ENCODE measurements around the gene OR8S1.

DNA sequence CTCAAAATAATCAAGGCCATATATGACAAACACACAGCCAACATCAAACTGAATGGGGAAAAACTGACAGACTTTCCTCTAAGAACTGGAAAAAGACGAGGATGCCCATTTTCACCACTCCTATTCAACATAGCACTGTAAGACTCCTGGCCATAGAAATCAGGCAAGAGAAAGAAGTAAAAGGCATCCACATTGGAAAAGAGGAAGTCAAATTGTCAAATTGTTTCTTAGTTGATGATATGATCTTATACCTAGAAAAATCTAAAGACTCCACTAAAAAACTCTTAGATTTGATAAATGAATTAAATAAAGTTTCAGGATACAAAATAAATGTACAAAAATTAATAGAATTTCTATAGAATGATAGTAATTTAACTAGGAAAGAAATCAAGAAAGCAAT is 11.2 kb downstream of the OR8S1 start:
- TF ChIP-seq POLR2AphosphoS5 (IDR thresholded peaks at IDR 0.05; ENCODE audit: low read depth, low read length) = no peak
- TF ChIP-seq YY1 (IDR thresholded peaks at IDR 0.05; ENCODE audit: extremely low read depth, insufficient replicate concordance, low read depth, low read length) = no peak
- no peak for TF ChIP-seq EZH2 (IDR thresholded peaks at IDR 0.05)
- TF ChIP-seq, protein P1, sequence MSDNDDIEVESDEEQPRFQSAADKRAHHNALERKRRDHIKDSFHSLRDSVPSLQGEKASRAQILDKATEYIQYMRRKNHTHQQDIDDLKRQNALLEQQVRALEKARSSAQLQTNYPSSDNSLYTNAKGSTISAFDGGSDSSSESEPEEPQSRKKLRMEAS (IDR thresholded peaks at IDR 0.05) = no peak
- TF ChIP-seq, protein P2, sequence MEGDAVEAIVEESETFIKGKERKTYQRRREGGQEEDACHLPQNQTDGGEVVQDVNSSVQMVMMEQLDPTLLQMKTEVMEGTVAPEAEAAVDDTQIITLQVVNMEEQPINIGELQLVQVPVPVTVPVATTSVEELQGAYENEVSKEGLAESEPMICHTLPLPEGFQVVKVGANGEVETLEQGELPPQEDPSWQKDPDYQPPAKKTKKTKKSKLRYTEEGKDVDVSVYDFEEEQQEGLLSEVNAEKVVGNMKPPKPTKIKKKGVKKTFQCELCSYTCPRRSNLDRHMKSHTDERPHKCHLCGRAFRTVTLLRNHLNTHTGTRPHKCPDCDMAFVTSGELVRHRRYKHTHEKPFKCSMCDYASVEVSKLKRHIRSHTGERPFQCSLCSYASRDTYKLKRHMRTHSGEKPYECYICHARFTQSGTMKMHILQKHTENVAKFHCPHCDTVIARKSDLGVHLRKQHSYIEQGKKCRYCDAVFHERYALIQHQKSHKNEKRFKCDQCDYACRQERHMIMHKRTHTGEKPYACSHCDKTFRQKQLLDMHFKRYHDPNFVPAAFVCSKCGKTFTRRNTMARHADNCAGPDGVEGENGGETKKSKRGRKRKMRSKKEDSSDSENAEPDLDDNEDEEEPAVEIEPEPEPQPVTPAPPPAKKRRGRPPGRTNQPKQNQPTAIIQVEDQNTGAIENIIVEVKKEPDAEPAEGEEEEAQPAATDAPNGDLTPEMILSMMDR (IDR thresholded peaks at IDR 0.05 in 2 of 3, conservative IDR thresholded peaks at IDR 0.05 in 1 of 3; ENCODE audit: borderline replicate concordance in 1 of 3, insufficient read depth in 1 of 3, low read depth in 2 of 3, low read length in 2 of 3) = no peak
- no peak for TF ChIP-seq POLR2A (IDR thresholded peaks at IDR 0.05; ENCODE audit: borderline replicate concordance, extremely low read depth, insufficient read depth, insufficient read length)
- no peak for TF ChIP-seq CBX3 (IDR thresholded peaks at IDR 0.05; ENCODE audit: low read depth)
- no peak for TF ChIP-seq RAD21 (IDR thresholded peaks at IDR 0.05; ENCODE audit: low read depth)
- TF ChIP-seq, protein P3, sequence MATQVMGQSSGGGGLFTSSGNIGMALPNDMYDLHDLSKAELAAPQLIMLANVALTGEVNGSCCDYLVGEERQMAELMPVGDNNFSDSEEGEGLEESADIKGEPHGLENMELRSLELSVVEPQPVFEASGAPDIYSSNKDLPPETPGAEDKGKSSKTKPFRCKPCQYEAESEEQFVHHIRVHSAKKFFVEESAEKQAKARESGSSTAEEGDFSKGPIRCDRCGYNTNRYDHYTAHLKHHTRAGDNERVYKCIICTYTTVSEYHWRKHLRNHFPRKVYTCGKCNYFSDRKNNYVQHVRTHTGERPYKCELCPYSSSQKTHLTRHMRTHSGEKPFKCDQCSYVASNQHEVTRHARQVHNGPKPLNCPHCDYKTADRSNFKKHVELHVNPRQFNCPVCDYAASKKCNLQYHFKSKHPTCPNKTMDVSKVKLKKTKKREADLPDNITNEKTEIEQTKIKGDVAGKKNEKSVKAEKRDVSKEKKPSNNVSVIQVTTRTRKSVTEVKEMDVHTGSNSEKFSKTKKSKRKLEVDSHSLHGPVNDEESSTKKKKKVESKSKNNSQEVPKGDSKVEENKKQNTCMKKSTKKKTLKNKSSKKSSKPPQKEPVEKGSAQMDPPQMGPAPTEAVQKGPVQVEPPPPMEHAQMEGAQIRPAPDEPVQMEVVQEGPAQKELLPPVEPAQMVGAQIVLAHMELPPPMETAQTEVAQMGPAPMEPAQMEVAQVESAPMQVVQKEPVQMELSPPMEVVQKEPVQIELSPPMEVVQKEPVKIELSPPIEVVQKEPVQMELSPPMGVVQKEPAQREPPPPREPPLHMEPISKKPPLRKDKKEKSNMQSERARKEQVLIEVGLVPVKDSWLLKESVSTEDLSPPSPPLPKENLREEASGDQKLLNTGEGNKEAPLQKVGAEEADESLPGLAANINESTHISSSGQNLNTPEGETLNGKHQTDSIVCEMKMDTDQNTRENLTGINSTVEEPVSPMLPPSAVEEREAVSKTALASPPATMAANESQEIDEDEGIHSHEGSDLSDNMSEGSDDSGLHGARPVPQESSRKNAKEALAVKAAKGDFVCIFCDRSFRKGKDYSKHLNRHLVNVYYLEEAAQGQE (IDR thresholded peaks at IDR 0.05; ENCODE audit: low read depth) = no peak
- no peak for TF ChIP-seq SRF (IDR thresholded peaks at IDR 0.05; ENCODE audit: low read depth)
- TF ChIP-seq, protein P4, sequence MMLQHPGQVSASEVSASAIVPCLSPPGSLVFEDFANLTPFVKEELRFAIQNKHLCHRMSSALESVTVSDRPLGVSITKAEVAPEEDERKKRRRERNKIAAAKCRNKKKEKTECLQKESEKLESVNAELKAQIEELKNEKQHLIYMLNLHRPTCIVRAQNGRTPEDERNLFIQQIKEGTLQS (IDR thresholded peaks at IDR 0.05) = no peak
- TF ChIP-seq, protein P5, sequence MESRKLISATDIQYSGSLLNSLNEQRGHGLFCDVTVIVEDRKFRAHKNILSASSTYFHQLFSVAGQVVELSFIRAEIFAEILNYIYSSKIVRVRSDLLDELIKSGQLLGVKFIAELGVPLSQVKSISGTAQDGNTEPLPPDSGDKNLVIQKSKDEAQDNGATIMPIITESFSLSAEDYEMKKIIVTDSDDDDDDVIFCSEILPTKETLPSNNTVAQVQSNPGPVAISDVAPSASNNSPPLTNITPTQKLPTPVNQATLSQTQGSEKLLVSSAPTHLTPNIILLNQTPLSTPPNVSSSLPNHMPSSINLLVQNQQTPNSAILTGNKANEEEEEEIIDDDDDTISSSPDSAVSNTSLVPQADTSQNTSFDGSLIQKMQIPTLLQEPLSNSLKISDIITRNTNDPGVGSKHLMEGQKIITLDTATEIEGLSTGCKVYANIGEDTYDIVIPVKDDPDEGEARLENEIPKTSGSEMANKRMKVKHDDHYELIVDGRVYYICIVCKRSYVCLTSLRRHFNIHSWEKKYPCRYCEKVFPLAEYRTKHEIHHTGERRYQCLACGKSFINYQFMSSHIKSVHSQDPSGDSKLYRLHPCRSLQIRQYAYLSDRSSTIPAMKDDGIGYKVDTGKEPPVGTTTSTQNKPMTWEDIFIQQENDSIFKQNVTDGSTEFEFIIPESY (IDR thresholded peaks at IDR 0.05; ENCODE audit: extremely low read depth, insufficient replicate concordance, low read length) = no peak

Measured in HCT116 (cell line).